Natural killer cell (primary cell): Measurements from ENCODE around the gene MGLL. TPM values are rescaled to one million over a fixed set of nuclear protein-coding genes. Genes with fewer than 3 reads are reported as not detected.
A peak's percentile ranks its signal among the peaks of the same experiment; 100 is the strongest.

Experiments used
- ATAC-seq, 3 donors: fragments of 150-1000 bp in 2 of 3; fragments of 200-7000 bp in 1 of 3; cut with Tn5 transposase; 1 replicate in 1 of 3; 2 replicates in 2 of 3; pipeline ENCODE4 v1.10.0; 2021; ENCODE audit warnings: mild to moderate bottlenecking in 2 of 3, moderate library complexity in 2 of 3
- DNase-seq, 2 donors: peaks; one replicate each; pipeline versions ENCODE4 v3.0.0 to v3.0.0-alpha.2; 2013 to 2021; ENCODE audit warnings: mixed read lengths in 1 of 2
- H3K27ac ChIP-seq: one replicate; pipeline ENCODE4 v1.5.1; 2013; ENCODE audit warnings: mild to moderate bottlenecking, low read length
- H3K27me3 ChIP-seq: one replicate; pipeline ENCODE4 v1.6.1; 2013; ENCODE audit warnings: low read length; ENCODE audit not compliant: control insufficient read depth, insufficient read depth
- H3K36me3 ChIP-seq: one replicate; pipeline ENCODE4 v1.6.1; 2013; ENCODE audit warnings: low read length; ENCODE audit not compliant: control insufficient read depth, insufficient read depth
- H3K4me1 ChIP-seq: one replicate; pipeline ENCODE4 v1.6.1; 2013; ENCODE audit warnings: low read length; ENCODE audit not compliant: control insufficient read depth, insufficient read depth
- H3K4me3 ChIP-seq: one replicate; pipeline ENCODE4 v1.5.1; 2013; ENCODE audit warnings: low read length
- H3K9me3 ChIP-seq: one replicate; pipeline ENCODE4 v1.6.1; 2013; ENCODE audit warnings: low read length; ENCODE audit not compliant: control insufficient read depth, insufficient read depth
- H3K27ac Mint-ChIP-seq, 2 donors: one replicate each; pipeline ENCODE4 v1.8.0; 2022; ENCODE audit warnings: mild to moderate bottlenecking in 2 of 2, mixed read lengths in 2 of 2, moderate library complexity in 1 of 2
- H3K27me3 Mint-ChIP-seq, 2 donors: one replicate each; pipeline ENCODE4 v1.8.0; 2022; ENCODE audit warnings: low read depth in 2 of 2, mixed read lengths in 2 of 2
- H3K36me3 Mint-ChIP-seq: one replicate; pipeline ENCODE4 v1.8.0; 2022; ENCODE audit warnings: mixed read lengths
- H3K4me1 Mint-ChIP-seq, 2 donors: one replicate each; pipeline ENCODE4 v1.8.0; 2022; ENCODE audit warnings: mixed read lengths in 2 of 2
- H3K4me3 Mint-ChIP-seq: one replicate; pipeline ENCODE4 v1.8.0; 2022; ENCODE audit warnings: mild to moderate bottlenecking, moderate library complexity, mixed read lengths
- H3K9me3 Mint-ChIP-seq, 2 donors: one replicate each; pipeline ENCODE4 v1.8.0; 2022; ENCODE audit warnings: mixed read lengths in 2 of 2
- CTCF ChIP-seq: fragments of 200-600 bp; IDR thresholded peaks from one replicate; pipeline ENCODE4 v1.8.0; 2022; ENCODE audit warnings: antibody characterized with exemption
- WGBS: methylation state at CpG from one replicate; pipeline ENCODE4 v1.1.7; 2013; ENCODE audit warnings: missing lambda C conversion rate; ENCODE audit not compliant: insufficient coverage; 5-methylcytosine and 5-hydroxymethylcytosine counted together
- intact Hi-C: fragments of 100-400 bp; cut with micrococcal nuclease; formaldehyde crosslinking; loops from one replicate; pipeline ENCODE4 v1.14.2; 2022
- total RNA-seq, 4 donors: library from RNA; stranded (reverse); fragments of 120-200 nt in 1 of 4; gene quantifications; one replicate each; pipeline versions ENCODE4 v1.2.3 to v1.2.4, GENCODE V29; 2013 to 2022

The MGLL gene
- total RNA-seq, 3 donors from 2014 or later (not counting 1 experiment from before 2014, with no cell fraction given): 2.7 to 4.6 (median 3.0) TPM

GRCh38 chr3:127799476-127800222 lies 22.7 kb downstream of the MGLL start:
- H3K27ac ChIP-seq: no peak overlapping the region
- 91% methylated on average over 2 of the region's 6 CpGs for WGBS
- H3K27ac Mint-ChIP-seq: peak overlapping the region; percentile 53 to 65

GRCh38 chr3:127798716-127799115 lies 23.6 kb downstream of the MGLL start:
- no peaks in the 10 kb centered on the region for H3K27me3 ChIP-seq
- ATAC-seq (no peak), DNase-seq (no peak)
- 85% methylated on average over 4 of the region's 4 CpGs for WGBS
- Mint-ChIP-seq H3K9me3 (no peaks in the 10 kb centered on the region), H3K27me3 (peaks cover 0 to 3% of the 10 kb centered on the region in 2 donors), H3K4me1 (peaks cover 13 to 20% of the 10 kb centered on the region in 2 donors), H3K4me3 (no peak overlapping the region), H3K36me3 (no peaks in the 10 kb centered on the region), H3K27ac (no peak overlapping the region)
- no peak overlapping the region for H3K27ac ChIP-seq
- no peak overlapping the region for H3K4me3 ChIP-seq
- intact Hi-C loops: no loop called here
- no peaks in the 10 kb centered on the region for H3K36me3 ChIP-seq
- TF ChIP-seq CTCF: no peak
- H3K9me3 ChIP-seq: no peaks in the 10 kb centered on the region
- peaks cover 24% of the 10 kb centered on the region for H3K4me1 ChIP-seq

More at GRCh38 chr3:127799476-127800222, 22.7 kb downstream of the MGLL start:
- Histone ChIP-seq H3K9me3 (no peaks in the 10 kb centered on the region), H3K27me3 (no peaks in the 10 kb centered on the region), H3K4me1 (peaks cover 24% of the 10 kb centered on the region), H3K36me3 (no peaks in the 10 kb centered on the region), H3K4me3 (no peak overlapping the region)
- Mint-ChIP-seq H3K27me3 (peaks cover 0 to 3% of the 10 kb centered on the region in 2 donors), H3K36me3 (no peaks in the 10 kb centered on the region), H3K4me3 (no peak overlapping the region), H3K9me3 (no peaks in the 10 kb centered on the region), H3K4me1 (peaks cover 13 to 20% of the 10 kb centered on the region in 2 donors)
- no peak for TF ChIP-seq CTCF
- no peak for ATAC-seq
- intact Hi-C loops: no loop called here
- no peak for DNase-seq

GRCh38 chr3:127796831-127797150 lies 25.5 kb downstream of the MGLL start:
- ATAC-seq: no peak
- no peak overlapping the region for H3K4me3 Mint-ChIP-seq
- H3K4me1 Mint-ChIP-seq: peaks cover 13 to 20% of the 10 kb centered on the region in 2 donors
- TF ChIP-seq CTCF: no peak
- H3K27me3 Mint-ChIP-seq: peaks cover 0 to 3% of the 10 kb centered on the region in 2 donors
- no peak overlapping the region for H3K27ac ChIP-seq
- no peaks in the 10 kb centered on the region for H3K9me3 ChIP-seq
- no peaks in the 10 kb centered on the region for H3K36me3 Mint-ChIP-seq
- intact Hi-C loops: no loop called here
- no peak for DNase-seq
- no peak overlapping the region for H3K4me3 ChIP-seq
- no peaks in the 10 kb centered on the region for H3K9me3 Mint-ChIP-seq
- no peaks in the 10 kb centered on the region for H3K27me3 ChIP-seq
- no peaks in the 10 kb centered on the region for H3K36me3 ChIP-seq
- peaks cover 19% of the 10 kb centered on the region for H3K4me1 ChIP-seq
- WGBS: 92% methylated on average over 8 of the region's 8 CpGs
- no peak overlapping the region for H3K27ac Mint-ChIP-seq
